Frontal cortex (tissue), 4 donors: Measurements from ENCODE around the gene OOSP1. TPM values are rescaled to one million over a fixed set of nuclear protein-coding genes. Genes with fewer than 3 reads are reported as not detected.
"Not testable (repeated sequence)": the region's sequence is repeated elsewhere in the genome, so short reads cannot be mapped to it uniquely, and the experiment has no call there.

Source experiments
- DNase-seq, 2 donors: peaks; one replicate each; pipeline ENCODE4 v3.0.0; 2012; ENCODE audit warnings: low spot score in 2 of 2
- FAIRE-seq: peaks from 2 replicates; lab custom pipeline; 2012; peaks lifted over from hg19 to GRCh38; lab: Jason Lieb, UNC
- total RNA-seq: library from RNA; depleted of rRNA; stranded (reverse); fragments of >200 nt; gene quantifications from one replicate; pipeline ENCODE4 v1.2.3, GENCODE V29; 2014
- donor health status: control.
- donor health status: control.
- donor health status: control.

Gene OOSP1
- total RNA-seq, 1 donor from 2014 or later, result 0.41 TPM

DNA sequence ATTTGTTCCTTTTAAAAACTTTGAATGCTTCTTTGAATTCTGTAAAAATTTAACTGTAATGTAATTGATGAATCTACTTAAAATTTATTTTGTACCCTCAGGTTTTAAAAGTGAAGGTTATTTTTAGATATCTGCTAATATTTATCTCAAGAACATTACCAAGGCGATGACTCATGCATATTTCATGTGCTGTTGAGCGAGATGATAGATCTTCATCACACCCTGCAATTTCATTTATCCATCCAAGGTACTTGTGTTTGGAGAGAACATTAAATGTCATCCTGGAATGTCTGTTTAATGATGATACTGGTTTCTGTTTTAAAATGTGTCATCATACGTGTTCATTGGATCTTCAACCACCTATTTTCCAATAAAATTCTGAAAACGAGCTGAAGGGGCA is 18.9 kb downstream of the OOSP1 start:
- DNase-seq, result no peak
- no peak for FAIRE-seq

DNA sequence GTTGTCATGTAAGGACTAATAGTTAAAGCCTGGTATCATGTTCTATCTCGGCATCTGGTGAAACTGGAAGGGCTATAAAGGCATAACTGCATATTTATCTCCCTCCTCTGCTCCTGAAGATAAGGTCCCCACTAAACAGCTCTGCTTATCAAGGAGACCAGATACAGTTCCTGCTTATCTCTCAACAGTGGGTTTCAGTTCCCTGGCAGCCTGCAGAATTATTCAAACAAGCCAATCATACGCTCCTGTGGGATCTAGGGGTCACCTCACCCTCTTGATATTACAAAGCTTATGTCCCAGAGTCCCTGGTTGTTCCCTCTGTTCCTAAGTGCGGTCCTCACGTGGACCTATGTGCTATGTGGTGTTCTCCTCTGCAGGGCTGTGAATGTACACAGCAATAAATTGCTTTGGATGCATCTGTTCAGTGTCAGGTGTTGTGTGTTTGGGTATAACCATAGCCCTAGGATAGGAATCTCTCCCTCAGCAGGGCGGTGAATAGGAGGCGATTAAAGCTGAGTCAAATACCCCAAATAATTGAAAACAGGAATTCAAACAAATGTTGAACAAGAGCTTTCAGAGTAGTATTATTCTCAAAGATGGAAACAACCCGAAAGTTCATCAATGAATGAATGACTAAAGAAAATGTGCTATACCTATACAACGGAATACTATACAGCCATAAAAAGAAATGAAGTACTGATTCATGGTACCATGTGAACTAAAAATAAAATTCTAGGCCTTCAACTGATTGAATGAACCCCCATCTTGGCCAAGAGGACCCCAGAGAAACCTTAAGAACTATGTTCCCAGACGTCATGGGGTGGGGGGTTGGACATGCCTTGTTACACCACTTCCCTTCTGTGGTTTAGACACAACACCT is 22.5 kb downstream of the OOSP1 start:
- DNase-seq (no peak), FAIRE-seq (no peak)

DNA sequence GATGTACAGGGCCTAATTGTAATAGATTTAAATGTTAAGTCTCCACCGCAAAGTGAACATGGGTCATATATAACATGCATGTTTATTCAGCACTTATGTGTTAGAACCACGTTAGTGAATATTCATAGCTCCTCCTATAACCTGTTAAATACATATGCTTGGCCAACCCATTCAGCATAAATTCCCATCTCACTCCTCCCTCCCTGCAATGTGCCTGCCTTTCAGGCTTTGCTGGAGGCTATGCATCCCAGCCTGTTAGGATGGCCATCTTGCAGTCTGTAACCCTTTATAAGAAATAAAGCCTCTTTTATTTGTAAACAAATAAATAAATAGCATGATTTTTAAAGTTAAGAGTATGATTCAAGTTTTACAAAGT is 23.9 kb downstream of the OOSP1 start:
- FAIRE-seq (no peak), DNase-seq (no peak)

DNA sequence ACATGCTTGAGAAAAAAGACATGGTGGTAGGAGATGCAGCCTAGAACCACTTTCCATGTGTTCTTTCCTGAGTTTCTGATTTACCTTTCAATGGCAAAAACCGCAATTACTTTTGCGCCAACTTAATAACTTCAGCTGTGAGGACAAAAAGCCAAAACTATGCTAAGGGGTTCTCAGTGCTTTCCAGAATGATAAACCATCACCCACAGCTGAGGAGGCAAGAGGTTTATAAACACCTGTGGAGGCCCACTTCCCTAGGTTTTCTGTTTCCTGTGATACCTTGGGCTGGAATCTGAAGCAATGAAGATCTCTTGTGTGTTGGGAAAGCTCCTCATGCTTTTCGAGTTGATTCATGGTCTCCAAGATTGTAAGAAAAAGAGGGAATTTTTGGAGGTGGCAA is 25.5 kb downstream of the OOSP1 start, which contains the start of gene OOSP4A:
Gene OOSP4A (plus strand): TSS at position 301 of the 400 bp plus-strand sequence. CDS start 0 bp downstream, at position 301.
- no peak for FAIRE-seq
- DNase-seq, result no peak

DNA sequence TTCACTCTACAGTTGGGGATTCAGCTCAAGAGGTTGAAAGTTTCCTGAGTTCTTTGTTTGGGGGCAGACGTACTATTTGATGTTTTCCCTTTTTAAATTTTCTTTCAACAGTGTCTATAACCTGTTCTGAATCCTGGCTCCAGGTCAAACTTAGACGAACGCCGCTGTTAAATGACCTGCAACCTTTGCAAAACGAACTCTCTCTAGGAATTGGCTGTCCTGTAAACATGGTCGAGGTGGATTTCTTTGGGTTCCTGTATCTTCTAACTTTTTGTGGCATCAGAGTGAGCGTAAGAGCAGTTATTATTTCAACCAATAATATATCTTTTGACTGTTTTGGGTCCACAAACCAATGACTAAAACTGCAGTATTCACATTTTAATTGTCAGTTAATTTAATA is 27.2 kb downstream of the OOSP1 start:
- FAIRE-seq (no peak), DNase-seq (no peak)

DNA sequence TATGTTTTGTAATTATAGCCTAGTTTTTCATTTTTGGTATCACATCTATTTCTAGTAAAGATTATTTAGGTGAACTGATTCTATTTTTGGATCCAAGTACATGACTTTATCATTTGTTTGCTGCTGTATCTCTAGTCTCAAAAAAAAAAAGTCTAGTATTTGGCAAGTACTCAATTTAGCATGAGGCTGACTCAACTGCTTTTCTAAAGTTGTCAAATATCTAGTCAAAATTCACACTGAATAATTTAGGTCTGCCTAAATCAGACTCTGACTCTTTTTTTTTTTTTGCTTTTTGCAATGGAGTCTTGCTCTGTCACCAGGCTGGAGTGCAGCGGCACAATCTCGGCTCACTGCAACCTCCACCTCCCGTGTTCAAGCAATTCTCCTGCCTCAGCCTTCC is 28.0 kb downstream of the OOSP1 start:
- FAIRE-seq (no peak), DNase-seq (no peak)

DNA sequence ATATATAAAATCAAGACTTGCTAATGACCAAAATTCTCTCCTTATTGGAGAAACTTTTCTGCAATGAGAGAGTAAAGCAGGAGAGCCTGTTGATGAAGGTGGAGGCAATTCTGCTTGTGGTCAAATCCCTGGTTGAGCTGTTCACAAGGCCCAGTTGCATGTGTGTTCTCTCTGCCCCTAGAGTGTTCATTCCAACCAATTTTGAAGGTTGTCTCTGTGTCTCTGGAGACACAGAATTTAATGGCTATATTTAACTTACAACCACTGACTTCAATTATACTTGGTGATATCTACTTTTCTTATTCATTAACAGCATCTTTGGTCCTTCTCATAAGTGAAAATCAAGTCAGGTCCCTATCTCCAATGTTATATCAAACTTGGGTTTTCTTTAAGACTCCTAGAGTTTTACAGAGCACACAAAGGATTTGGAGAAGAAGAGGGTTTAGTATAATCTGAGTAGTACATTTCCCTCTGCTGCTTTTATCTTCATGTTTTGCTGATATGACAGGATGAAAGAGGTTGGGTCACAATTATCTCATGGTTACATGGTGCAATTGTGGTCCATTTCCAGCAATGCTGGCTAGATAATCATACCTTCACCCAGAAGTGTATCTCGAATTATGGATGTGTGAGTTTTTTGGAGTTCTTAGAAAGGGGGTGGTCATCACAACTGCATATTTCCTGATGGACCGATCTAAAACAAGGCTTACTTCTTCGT is 29.6 kb downstream of the OOSP1 start:
- FAIRE-seq (no peak), DNase-seq (no peak)

DNA sequence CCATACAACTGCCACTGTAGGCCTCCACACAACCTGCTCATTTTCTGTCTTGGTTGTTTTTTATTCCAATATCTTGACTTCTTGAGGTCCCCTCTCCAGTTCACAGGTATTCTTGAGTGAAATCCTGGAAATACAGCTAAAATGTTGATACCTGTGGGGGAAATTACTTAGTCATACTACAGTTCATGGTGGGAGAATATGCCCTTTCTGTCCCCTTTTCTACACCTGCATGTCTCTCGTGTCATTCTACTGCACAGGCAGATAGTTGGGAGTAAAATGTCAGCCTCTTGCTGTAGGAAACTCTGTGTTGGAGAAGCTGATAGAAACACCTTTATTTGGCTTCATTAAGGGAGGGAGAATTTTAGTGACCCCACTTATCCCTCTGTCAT is 30.2 kb downstream of the OOSP1 start:
- FAIRE-seq, result no peak

DNA sequence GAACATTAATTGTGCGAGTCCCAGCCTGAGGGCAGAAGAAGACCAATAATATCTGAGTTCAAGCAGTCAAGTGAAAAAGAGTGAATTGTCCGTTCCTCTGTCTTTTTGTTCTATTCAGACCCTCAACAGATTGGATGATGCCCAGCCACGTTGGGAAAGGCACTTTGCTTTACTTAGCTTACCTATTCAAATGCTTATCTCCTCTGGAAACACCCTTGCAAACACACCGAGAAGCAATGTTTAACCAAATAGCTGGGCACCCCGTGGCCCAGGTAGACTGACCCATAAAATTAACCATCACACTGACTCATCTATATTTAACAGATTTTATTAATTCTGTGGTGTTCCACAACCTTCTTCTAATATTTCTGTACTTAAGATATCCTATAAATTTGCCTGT is 34.9 kb downstream of the OOSP1 start:
- DNase-seq, result no peak
- FAIRE-seq, result no peak

More for the DNA sequence above, 30.2 kb downstream of the OOSP1 start:
- no peak for DNase-seq

DNA sequence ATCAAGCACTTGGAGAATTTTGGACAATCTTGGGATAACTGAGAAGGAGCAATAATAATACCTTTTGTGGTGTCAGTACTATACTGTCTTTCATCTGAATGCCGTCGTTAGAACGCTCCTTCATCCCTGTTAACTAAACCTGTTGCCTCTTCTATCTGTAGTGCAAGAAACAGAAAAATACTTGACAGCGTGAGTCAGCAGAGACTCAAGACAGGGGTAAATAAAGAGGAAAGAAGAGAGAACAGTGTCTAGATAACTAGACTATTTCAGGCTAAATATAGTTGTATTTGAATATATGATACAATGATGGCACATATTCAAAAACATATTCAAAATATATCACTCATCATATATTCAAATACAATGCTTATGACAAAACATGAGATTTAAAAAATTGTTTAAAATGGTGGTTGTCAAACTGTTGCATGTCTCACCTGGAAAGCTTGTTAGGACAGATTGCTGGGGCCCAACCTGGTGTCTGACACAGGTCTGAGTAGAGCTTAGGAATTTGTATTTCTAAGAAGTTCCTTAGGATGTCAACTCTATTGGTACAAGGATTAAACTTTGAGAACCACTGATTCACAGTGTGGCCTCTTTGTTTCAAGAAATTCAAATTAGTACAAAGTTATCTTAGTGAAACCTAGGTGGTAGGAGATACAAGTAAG is 43.0 kb downstream of the OOSP1 start:
- DNase-seq (no peak), FAIRE-seq (no peak)

DNA sequence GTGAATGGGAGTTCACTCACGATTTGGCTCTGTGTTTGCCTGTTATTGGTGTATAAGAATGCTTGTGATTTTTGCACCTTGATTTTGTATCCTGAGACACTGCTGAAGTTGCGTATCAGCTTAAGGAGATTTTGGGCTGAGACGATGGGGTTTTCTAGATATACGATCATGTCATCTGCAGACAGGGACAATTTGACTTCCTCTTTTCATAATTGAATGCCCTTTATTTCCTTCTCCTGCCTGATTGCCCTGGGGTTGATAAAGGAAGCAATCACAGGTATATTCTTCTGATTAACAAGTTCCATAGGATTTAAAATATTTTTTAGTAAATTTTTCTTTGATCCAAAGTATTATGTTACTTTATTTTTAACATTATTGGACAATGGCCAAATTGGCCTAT is 43.8 kb downstream of the OOSP1 start:
- DNase-seq, FAIRE-seq: not testable (repeated sequence)

DNA sequence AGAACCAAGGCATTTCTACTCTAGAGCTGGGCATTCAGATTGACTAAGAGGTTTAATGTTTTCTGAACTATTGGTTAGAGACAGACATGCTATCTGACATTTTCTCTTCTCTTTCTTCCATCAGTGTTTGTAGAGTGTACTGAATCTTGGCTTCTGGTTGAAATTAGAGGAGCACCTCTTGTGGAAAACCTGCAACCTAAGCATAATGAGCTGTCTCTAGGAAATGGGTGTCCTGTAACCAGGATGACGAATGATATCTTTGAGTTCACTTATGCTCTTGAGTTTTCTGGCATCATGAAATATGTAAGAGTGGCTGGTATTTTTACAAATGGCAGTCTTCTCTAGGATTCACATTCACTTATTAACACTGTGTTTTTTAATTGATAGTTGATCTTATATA is 45.0 kb downstream of the OOSP1 start:
- no peak for DNase-seq
- no peak for FAIRE-seq

DNA sequence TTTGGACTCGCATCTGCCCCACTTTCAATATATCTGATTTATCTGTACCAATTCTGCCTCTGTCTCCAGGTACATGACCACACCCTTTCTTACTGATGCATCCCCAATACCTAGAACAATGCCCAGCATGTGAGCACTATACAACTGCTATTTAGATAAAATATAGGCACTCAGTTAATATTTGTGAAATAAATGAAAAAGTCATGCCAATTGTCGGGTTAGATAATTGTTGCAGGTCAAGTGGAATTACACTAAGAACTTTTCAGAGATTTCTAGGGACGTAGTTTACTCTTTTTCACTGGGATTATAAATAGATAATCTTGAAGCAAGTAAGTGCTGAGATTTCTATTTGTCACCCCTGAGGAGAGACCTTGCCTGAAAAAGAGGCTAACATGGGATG is 46.1 kb downstream of the OOSP1 start:
- DNase-seq, result no peak
- no peak for FAIRE-seq

DNA sequence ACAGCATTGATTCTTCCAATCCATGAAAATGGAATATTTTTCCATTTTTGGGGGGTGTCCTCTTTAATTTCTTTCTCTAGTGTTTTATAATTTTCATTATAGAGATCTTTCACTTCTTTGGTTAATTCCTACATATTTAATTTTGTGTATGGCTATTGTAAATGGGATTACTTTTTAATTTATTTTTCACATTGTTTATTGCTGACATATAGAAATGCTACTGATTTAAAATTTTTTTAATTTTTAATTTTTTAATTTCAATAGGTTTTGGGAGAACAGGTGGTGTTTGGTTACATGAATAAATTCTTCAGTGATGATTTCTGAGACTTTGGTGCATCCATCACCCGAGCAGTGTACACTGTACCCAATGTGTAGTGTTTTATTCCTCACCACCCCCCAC is 52.2 kb downstream of the OOSP1 start:
- FAIRE-seq (peak; percentile 3), DNase-seq (no peak)

DNA sequence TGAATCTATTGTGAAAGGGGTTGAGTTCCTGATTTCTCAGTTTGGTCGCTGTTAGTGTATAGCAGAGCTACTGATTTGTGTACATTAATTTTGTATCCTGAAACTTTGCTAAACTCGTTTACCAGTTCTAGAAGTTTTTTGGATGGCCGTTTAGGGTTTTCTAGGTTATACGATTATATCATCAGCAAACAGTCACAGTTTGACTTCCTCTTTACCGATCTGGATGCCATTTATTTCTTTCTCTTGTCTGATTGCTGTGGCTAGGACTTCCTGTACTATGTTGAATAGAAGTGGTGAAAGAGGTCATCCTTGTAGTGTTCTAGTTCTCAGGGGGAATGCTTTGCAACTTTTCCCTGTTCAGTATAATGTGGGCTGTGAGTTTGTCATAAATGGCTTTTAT is 54.2 kb downstream of the OOSP1 start:
- no peak for FAIRE-seq
- DNase-seq, result no peak

DNA sequence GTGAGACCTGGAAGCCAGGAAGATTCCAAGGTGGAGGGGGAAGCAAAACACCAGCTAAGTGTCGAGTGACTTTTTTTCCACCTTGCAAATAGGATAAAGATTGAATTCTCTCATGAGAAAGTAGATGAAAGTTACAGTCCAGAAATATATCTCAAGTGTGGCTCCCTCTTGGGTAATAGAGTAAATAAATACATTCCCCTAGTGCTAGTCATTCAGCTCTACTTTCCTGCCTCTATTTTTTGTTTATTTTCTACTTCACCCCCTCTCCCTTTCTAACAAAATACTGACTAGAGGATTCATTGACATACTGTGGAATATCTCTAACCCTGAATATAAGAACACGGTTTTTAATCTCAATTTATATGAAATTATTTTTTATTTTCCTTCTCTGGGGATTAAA is 59.6 kb downstream of the OOSP1 start:
- FAIRE-seq (no peak), DNase-seq (no peak)

DNA sequence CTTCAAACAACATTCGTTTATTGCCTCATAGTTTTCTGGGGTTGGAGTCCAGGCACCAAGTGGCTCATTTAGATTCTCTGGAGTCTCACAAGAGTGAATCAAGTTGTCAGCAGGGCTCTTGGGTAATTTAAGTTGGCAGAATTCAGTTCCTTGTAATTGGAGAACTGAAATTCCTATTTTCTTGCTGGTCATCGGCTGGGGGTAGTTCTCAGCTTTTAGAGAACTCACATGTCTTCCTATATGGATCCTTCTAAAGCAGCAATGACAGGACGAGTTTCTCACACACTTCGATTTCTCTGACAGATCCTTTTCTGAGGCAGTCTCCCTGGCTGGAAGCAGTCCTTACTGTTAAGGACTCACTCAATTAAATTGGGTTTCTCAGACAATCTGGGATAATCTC is 61.5 kb downstream of the OOSP1 start:
- no peak for FAIRE-seq
- DNase-seq, result no peak

DNA sequence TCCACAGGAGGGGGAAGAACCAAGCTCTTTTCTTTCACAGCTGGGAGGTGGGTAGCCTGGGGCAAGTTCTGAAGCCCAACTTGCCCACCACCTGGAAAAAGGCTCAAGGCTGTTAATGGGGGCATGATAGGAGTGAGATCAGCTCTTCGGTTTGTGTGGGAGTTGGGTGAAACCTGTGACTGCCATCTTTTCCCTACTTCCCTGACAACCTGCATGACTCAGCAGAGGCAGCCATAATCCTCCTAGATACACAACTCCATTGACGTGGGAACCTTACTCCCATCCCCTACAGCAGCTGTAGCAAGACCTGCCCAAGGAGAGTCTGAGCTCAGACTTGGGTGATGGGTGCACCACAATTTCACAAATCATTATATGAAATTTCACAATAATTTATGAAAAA is 65.5 kb downstream of the OOSP1 start:
- DNase-seq (no peak), FAIRE-seq (no peak)

DNA sequence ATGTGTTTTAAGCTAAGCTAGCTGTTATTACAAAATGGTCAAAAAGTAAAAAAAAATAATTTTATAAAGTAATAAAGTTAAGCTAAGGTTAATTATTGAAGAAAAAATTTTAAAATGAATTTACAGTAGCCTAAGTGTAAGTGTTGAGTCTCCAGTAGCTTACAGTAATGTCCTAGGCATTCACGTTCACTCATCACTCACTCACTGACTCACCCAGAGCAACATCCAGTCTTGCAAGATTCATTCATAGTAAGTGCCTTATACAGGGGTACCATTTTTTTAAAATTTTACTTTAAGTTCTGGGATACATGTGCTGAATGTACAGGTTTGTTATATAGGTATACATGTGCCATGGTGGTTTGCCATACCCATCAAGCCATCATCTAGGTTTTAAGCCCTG is 67.1 kb downstream of the OOSP1 start:
- no peak for FAIRE-seq
- DNase-seq, result no peak
